ENCODE data around the gene DLL1.

The DLL1 gene

DNA sequence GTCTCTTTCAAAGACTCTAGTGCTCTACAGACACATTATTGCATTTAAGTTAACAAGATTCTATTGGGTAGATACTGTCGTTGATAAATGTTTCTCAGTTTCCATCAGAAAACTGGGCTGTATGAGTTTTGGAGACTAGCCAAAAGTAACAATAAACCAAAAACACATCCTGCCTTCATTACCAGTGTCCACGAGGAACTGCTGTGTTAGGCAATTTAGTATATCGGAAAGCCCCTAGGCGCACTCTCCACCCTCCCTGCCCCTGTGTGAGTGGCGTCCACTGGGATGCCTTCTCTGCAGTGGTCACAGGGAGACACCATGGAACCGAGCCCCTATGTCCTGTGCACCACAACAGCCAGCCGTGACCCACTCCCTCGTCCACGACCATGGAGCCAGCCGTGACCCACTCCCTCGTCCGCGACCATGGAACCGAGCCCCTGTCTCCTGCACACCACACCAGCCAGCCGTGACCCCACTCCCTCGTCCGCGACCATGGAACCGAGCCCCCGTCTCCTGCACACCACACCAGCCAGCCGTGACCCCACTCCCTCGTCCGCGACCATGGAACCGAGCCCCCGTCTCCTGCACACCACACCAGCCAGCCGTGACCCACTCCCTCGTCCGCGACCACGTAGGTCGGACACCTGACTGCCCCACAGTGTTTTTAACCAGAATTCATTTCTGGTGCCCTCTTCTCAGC lies 35.3 kb downstream of the DLL1 start:
- H3F3A ChIP-seq (ENCODE audit: insufficient read depth, low read length) = no peaks in the 10 kb centered on the region
- H3K36me3 ChIP-seq (ENCODE audit: insufficient read depth, low read length) = no peaks in the 10 kb centered on the region
- H3K9ac ChIP-seq (ENCODE audit: low read length) = no peak overlapping the region
- H3K4me1 ChIP-seq (ENCODE audit: insufficient read depth, low read length, severe bottlenecking) = no peaks in the 10 kb centered on the region
- no peaks in the 10 kb centered on the region for H3K9me3 ChIP-seq (ENCODE audit: low read length)
- no peak overlapping the region for H3K4me3 ChIP-seq (ENCODE audit: low read depth, low read length, poor library complexity, severe bottlenecking)
- peaks cover 6% of the 10 kb centered on the region; the same call in 1 of the 2 replicates for H3K27me3 ChIP-seq (ENCODE audit: insufficient read depth, low read length)
- H3K4me2 ChIP-seq (ENCODE audit: low read length) = no peak overlapping the region
- H4K20me1 ChIP-seq (ENCODE audit: insufficient read depth, low read length) = no peaks in the 10 kb centered on the region
- H3K79me2 ChIP-seq (ENCODE audit: insufficient read depth, low read length) = no peaks in the 10 kb centered on the region
- H2AFZ ChIP-seq (ENCODE audit: low read length) = no peak overlapping the region
- TF ChIP-seq, protein P1, sequence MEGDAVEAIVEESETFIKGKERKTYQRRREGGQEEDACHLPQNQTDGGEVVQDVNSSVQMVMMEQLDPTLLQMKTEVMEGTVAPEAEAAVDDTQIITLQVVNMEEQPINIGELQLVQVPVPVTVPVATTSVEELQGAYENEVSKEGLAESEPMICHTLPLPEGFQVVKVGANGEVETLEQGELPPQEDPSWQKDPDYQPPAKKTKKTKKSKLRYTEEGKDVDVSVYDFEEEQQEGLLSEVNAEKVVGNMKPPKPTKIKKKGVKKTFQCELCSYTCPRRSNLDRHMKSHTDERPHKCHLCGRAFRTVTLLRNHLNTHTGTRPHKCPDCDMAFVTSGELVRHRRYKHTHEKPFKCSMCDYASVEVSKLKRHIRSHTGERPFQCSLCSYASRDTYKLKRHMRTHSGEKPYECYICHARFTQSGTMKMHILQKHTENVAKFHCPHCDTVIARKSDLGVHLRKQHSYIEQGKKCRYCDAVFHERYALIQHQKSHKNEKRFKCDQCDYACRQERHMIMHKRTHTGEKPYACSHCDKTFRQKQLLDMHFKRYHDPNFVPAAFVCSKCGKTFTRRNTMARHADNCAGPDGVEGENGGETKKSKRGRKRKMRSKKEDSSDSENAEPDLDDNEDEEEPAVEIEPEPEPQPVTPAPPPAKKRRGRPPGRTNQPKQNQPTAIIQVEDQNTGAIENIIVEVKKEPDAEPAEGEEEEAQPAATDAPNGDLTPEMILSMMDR (IDR thresholded peaks at IDR 0.05; ENCODE audit: low read length) = no peak
- TF ChIP-seq EZH2 (IDR thresholded peaks at IDR 0.05; ENCODE audit: borderline replicate concordance, low read length) = no peak
- no peaks in the 10 kb centered on the region for H3K9me2 ChIP-seq (ENCODE audit: low read depth, low read length)
- H3K27ac ChIP-seq (ENCODE audit: low read depth, low read length, poor library complexity, severe bottlenecking) = no peak overlapping the region

DNA sequence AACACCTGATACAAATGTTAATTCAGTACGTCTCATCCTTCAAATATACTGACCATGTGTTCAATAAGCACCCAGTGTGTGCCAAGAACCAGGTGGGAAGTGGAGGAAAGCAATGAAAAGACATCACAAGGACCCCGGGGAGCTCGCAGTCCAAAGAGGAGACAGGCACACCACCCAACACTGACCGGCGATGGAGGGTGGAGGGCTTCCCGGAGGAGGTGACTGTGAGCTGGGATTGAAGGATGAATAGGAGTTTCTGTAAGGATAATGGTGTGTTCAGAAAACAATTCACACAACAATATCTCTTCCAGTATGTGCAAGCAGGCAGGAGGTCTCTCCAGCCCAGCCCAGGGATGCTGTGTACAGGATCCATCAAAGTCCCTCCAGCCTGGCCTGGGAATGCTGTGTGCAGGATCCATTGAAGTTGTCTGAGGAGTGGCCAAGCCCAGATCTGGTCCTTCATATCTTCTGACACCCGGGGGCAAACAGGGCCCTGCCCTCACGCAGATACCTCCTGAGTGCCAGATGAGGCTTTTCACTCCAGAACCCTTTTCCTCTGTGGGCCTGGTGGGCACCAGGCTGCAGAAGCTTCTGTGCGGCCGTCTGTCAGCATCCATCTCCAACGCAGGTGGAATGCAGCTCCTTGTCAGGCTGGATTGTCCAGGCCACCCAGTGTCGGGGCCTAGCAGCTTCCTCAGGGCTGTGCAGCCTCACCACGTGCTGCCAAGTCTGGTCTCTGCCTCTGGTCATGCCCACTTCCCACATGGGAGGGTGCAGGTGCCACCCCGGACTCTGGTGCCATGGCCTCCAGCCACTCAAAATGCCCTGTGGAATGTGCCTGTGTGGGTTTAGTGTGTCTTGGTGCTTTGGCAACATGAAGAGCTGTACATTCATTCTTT lies 36.3 kb downstream of the DLL1 start:
- TF ChIP-seq EZH2 (IDR thresholded peaks at IDR 0.05; ENCODE audit: borderline replicate concordance, low read length) = no peak
- TF ChIP-seq, protein P1 (IDR thresholded peaks at IDR 0.05; ENCODE audit: low read length) = no peak
- no peak overlapping the region for H2AFZ ChIP-seq (ENCODE audit: low read length)
- no peaks in the 10 kb centered on the region for H3K4me1 ChIP-seq (ENCODE audit: insufficient read depth, low read length, severe bottlenecking)
- no peak overlapping the region for H3K27ac ChIP-seq (ENCODE audit: low read depth, low read length, poor library complexity, severe bottlenecking)
- H3K9me2 ChIP-seq (ENCODE audit: low read depth, low read length) = no peaks in the 10 kb centered on the region
- H3K27me3 ChIP-seq (ENCODE audit: insufficient read depth, low read length) = peaks cover 6% of the 10 kb centered on the region; the same call in 1 of the 2 replicates
- no peaks in the 10 kb centered on the region for H3K36me3 ChIP-seq (ENCODE audit: insufficient read depth, low read length)
- H3K79me2 ChIP-seq (ENCODE audit: insufficient read depth, low read length) = no peaks in the 10 kb centered on the region
- H4K20me1 ChIP-seq (ENCODE audit: insufficient read depth, low read length) = no peaks in the 10 kb centered on the region
- no peak overlapping the region for H3K4me2 ChIP-seq (ENCODE audit: low read length)
- H3K4me3 ChIP-seq (ENCODE audit: low read depth, low read length, poor library complexity, severe bottlenecking) = no peak overlapping the region
- no peaks in the 10 kb centered on the region for H3K9me3 ChIP-seq (ENCODE audit: low read length)
- H3F3A ChIP-seq (ENCODE audit: insufficient read depth, low read length) = no peaks in the 10 kb centered on the region
- H3K9ac ChIP-seq (ENCODE audit: low read length) = no peak overlapping the region

DNA sequence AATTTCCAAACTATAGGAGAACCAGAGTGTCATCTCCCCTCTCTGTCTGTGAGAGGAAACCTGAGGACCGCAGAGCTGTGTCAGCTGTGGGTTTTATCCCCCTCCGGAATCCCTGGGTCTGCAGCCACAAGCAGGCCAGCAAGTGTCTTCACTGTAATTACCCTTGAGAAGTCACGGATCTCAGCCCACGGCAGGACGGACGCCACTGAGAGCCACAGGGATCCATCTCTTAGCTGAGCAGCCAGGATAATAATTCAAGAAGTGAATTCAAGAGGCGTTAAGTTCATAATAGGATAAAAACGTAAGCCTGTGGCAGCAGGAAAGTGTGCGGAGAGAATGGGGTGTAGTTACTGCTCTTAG lies 37.0 kb downstream of the DLL1 start:
- Histone ChIP-seq H3K9me3 (ENCODE audit: low read length) (no peaks in the 10 kb centered on the region), H3K9ac (ENCODE audit: low read length) (no peak overlapping the region), H3K27me3 (ENCODE audit: insufficient read depth, low read length) (peaks cover 6% of the 10 kb centered on the region; the same call in 1 of the 2 replicates), H3K4me1 (ENCODE audit: insufficient read depth, low read length, severe bottlenecking) (no peaks in the 10 kb centered on the region), H3K9me2 (ENCODE audit: low read depth, low read length) (no peaks in the 10 kb centered on the region), H3K4me3 (ENCODE audit: low read depth, low read length, poor library complexity, severe bottlenecking) (no peak overlapping the region), H3F3A (ENCODE audit: insufficient read depth, low read length) (no peaks in the 10 kb centered on the region), H3K27ac (ENCODE audit: low read depth, low read length, poor library complexity, severe bottlenecking) (no peak overlapping the region), H3K79me2 (ENCODE audit: insufficient read depth, low read length) (no peaks in the 10 kb centered on the region), H3K36me3 (ENCODE audit: insufficient read depth, low read length) (no peaks in the 10 kb centered on the region), H4K20me1 (ENCODE audit: insufficient read depth, low read length) (no peaks in the 10 kb centered on the region), H2AFZ (ENCODE audit: low read length) (no peak overlapping the region), H3K4me2 (ENCODE audit: low read length) (no peak overlapping the region)
- TF ChIP-seq EZH2 (IDR thresholded peaks at IDR 0.05; ENCODE audit: borderline replicate concordance, low read length) = no peak
- TF ChIP-seq, protein P1 (IDR thresholded peaks at IDR 0.05; ENCODE audit: low read length) = no peak
